Testis (tissue), 3 donors: ENCODE data around the gene UCMA. TPM values are rescaled to one million over a fixed set of nuclear protein-coding genes. Genes with fewer than 3 reads are reported as not detected.

Experiments used
- DNase-seq: peaks from one replicate; pipeline ENCODE4 v3.0.0-alpha.2; 2019
- H3K27ac ChIP-seq, 2 donors: fragments of 200-600 bp; sonication (generic); one replicate each; pipeline ENCODE4 v1.5.1; 2019
- H3K27me3 ChIP-seq: fragments of 200-600 bp; sonication (generic); one replicate; pipeline ENCODE4 v1.5.1; 2019
- H3K36me3 ChIP-seq: fragments of 200-600 bp; sonication (generic); one replicate; pipeline ENCODE4 v1.5.1; 2017; ENCODE audit warnings: low read depth; ENCODE audit errors: missing control alignments
- H3K4me1 ChIP-seq: fragments of 200-600 bp; sonication (generic); one replicate; pipeline ENCODE4 v1.5.1; 2019
- H3K4me3 ChIP-seq, 2 donors: fragments of 200-600 bp; sonication (generic); one replicate each; pipeline ENCODE4 v1.5.1; 2017 to 2019
- H3K9me3 ChIP-seq: fragments of 200-600 bp; sonication (generic); one replicate; pipeline ENCODE4 v1.5.1; 2017
- POLR2A ChIP-seq: fragments of 450-650 bp; IDR thresholded peaks from one replicate; pipeline ENCODE4 v1.6.1; 2017; ENCODE audit warnings: antibody characterized with exemption, mild to moderate bottlenecking, moderate library complexity
- WGBS, 2 donors: methylation state at CpG; one replicate each; pipeline ENCODE4 v1.1.5; 2018; 5-methylcytosine and 5-hydroxymethylcytosine counted together
- intact Hi-C: fragments of 100-400 bp; cut with DNase I; formaldehyde crosslinking; loops from one replicate; pipeline ENCODE4 v1.15.1; 2023; ENCODE audit warnings: low total_unique reads
- polyA plus RNA-seq: library from polyadenylated mRNA; stranded (reverse); fragments of 350-450 nt; fragmentation: Illumina TruSeq; extraction: RNeasy Lipid Tissue Mini Kit (QIAGEN cat#74804); gene quantifications from one replicate; pipeline ENCODE4 v1.2.3, GENCODE V29; 2014; ENCODE audit warnings: low read depth, low replicate concordance; ENCODE audit not compliant: insufficient read depth
- total RNA-seq, 2 donors: library from RNA; depleted of rRNA; stranded (reverse); fragments of >200 nt; gene quantifications; one replicate each; pipeline ENCODE4 v1.2.3, GENCODE V29; 2016
- TF ChIP-seq, protein P1 (sequence below), 3 experiments: fragments of 450-650 bp in 2 of 3; fragments of 200-600 bp in 1 of 3; sonication (generic) in 1 of 3; IDR thresholded peaks; one replicate each; pipeline ENCODE4 v1.5.1; 2016 to 2019; ENCODE audit warnings: antibody characterized with exemption in 3 of 3, mild to moderate bottlenecking in 2 of 3, moderate library complexity in 1 of 3

The UCMA gene
- total and polyA plus RNA-seq, 3 donors from 2014 or later = 0.43 TPM; not detected in 2

- H3K4me3 ChIP-seq = no peak overlapping the region
- no peaks in the 10 kb centered on the region for H3K4me1 ChIP-seq
- WGBS, 2 donors = 93 to 94% methylated on average over 4 of the region's 4 CpGs
- no peaks in the 10 kb centered on the region for H3K36me3 ChIP-seq
- TF ChIP-seq, protein P1, sequence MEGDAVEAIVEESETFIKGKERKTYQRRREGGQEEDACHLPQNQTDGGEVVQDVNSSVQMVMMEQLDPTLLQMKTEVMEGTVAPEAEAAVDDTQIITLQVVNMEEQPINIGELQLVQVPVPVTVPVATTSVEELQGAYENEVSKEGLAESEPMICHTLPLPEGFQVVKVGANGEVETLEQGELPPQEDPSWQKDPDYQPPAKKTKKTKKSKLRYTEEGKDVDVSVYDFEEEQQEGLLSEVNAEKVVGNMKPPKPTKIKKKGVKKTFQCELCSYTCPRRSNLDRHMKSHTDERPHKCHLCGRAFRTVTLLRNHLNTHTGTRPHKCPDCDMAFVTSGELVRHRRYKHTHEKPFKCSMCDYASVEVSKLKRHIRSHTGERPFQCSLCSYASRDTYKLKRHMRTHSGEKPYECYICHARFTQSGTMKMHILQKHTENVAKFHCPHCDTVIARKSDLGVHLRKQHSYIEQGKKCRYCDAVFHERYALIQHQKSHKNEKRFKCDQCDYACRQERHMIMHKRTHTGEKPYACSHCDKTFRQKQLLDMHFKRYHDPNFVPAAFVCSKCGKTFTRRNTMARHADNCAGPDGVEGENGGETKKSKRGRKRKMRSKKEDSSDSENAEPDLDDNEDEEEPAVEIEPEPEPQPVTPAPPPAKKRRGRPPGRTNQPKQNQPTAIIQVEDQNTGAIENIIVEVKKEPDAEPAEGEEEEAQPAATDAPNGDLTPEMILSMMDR (IDR thresholded peaks at IDR 0.05) = no peak
- no peak for TF ChIP-seq POLR2A
- H3K9me3 ChIP-seq = no peaks in the 10 kb centered on the region
- intact Hi-C loops = no loop called here
- no peak for DNase-seq
- H3K27me3 ChIP-seq = no peaks in the 10 kb centered on the region
- no peak overlapping the region for H3K27ac ChIP-seq
Observed at GRCh38 chr10:13218878-13219277, 15.3 kb downstream of the UCMA start.

- Histone ChIP-seq H3K4me1 (no peaks in the 10 kb centered on the region), H3K27ac (no peak overlapping the region), H3K27me3 (no peaks in the 10 kb centered on the region), H3K9me3 (no peaks in the 10 kb centered on the region), H3K36me3 (no peaks in the 10 kb centered on the region), H3K4me3 (no peak overlapping the region)
- 93% methylated on average over 5 to 7 of the region's 7 CpGs for WGBS, 2 donors
- TF ChIP-seq POLR2A = no peak
- TF ChIP-seq, protein P1 (IDR thresholded peaks at IDR 0.05) = no peak
- no peak for DNase-seq
- intact Hi-C loops = no loop called here
Observed at GRCh38 chr10:13213163-13213562, 21.0 kb downstream of the UCMA start.

GRCh38 chr10:13206546-13207443 lies 27.4 kb downstream of the UCMA start:
- DNase-seq = peak; percentile 25
- TF ChIP-seq POLR2A = no peak
- TF ChIP-seq, protein P1 (IDR thresholded peaks at IDR 0.05) = peak in 1 of 3 experiments; percentile 52
- no peaks in the 10 kb centered on the region for H3K9me3 ChIP-seq
- no peaks in the 10 kb centered on the region for H3K27me3 ChIP-seq
- 70 to 74% methylated on average over 5 of the region's 5 CpGs for WGBS, 2 donors
- intact Hi-C loops = no loop called here
- H3K27ac ChIP-seq = no peak overlapping the region
- H3K4me3 ChIP-seq = no peak overlapping the region
- no peaks in the 10 kb centered on the region for H3K36me3 ChIP-seq
- no peaks in the 10 kb centered on the region for H3K4me1 ChIP-seq

- no peak for DNase-seq
- WGBS, 2 donors = 89% methylated on average over 9 of the region's 9 CpGs
- no peaks in the 10 kb centered on the region for H3K27me3 ChIP-seq
- no peak overlapping the region for H3K4me3 ChIP-seq
- H3K9me3 ChIP-seq = no peaks in the 10 kb centered on the region
- no peaks in the 10 kb centered on the region for H3K4me1 ChIP-seq
- H3K27ac ChIP-seq = no peak overlapping the region
- intact Hi-C loops = no loop called here
- H3K36me3 ChIP-seq = no peaks in the 10 kb centered on the region
- TF ChIP-seq POLR2A = no peak
- TF ChIP-seq, protein P1 (IDR thresholded peaks at IDR 0.05) = no peak
Observed at GRCh38 chr10:13206091-13206490, 28.1 kb downstream of the UCMA start.
